GM12878 (cell line): ENCODE measurements around the gene KCNS3. TPM values are rescaled to one million over a fixed set of nuclear protein-coding genes. Genes with fewer than 3 reads are reported as not detected.

Source experiments
- ATAC-seq: fragments of 200-7000 bp; cut with Tn5 transposase; 3 replicates; pipeline ENCODE4 v1.9.1; 2020; ENCODE audit warnings: mild to moderate bottlenecking, moderate library complexity
- BruUV-seq: library from RNA; stranded (reverse); fragments of 400-500 nt; replicated peaks from 2 replicates; lab custom pipeline; 2021; lab: Mats Ljungman, UMichigan
- CTCF ChIA-PET: fragments of 300-600 bp; sonication (Branson Sonifier 250); formaldehyde crosslinking; extraction: SDS; loops from one replicate; lab custom pipeline; 2021; ENCODE audit warnings: inconsistent platforms; lab: Yijun Ruan, JAX
- POLR2A ChIA-PET: fragments of 350-600 bp; formaldehyde crosslinking; extraction: SDS; loops from one replicate; lab custom pipeline; 2021; ENCODE audit warnings: inconsistent platforms; lab: Charles Lee
- RAD21 ChIA-PET: fragments of 300-600 bp; sonication (Branson Sonifier 250); formaldehyde crosslinking; loops from one replicate; lab custom pipeline; 2023; ENCODE audit warnings: antibody characterized with exemption; ENCODE audit not compliant: unreplicated experiment; lab: Charles Lee
- SMC1A ChIA-PET: fragments of 300-600 bp; sonication (Branson Sonifier 250); formaldehyde crosslinking; loops from one replicate; lab custom pipeline; 2023; ENCODE audit not compliant: unreplicated experiment, uncharacterized antibody; lab: Charles Lee
- DNase-seq: peaks from one replicate; pipeline ENCODE4 v3.0.0-alpha.2; 2011; ENCODE audit warnings: low read depth, low spot score
- FAIRE-seq: peaks from 3 replicates; lab custom pipeline; 2011; peaks lifted over from hg19 to GRCh38; lab: Jason Lieb, UNC
- H2AFZ ChIP-seq: 2 replicates; pipeline ENCODE4 v1.6.0; 2011; ENCODE audit warnings: low read depth, low read length, control low read depth; ENCODE audit not compliant: control insufficient read depth
- H3K27ac ChIP-seq: 2 replicates; pipeline ENCODE4 v1.5.1; 2011; ENCODE audit warnings: control low read depth; ENCODE audit not compliant: control insufficient read depth, insufficient read depth
- H3K27me3 ChIP-seq, 2 experiments: replicated peaks in 1 of 2; 2 replicates each; pipeline versions ENCODE4 v1.6.0 to v1.6.1; 2011; ENCODE audit warnings: low read length in 1 of 2; ENCODE audit not compliant: control insufficient read depth in 2 of 2, insufficient read depth in 2 of 2
- H3K36me3 ChIP-seq, 2 experiments: 2 replicates each; pipeline ENCODE4 v1.5.1; 2011; ENCODE audit warnings: low read length in 1 of 2; ENCODE audit not compliant: control insufficient read depth in 2 of 2, insufficient read depth in 2 of 2
- H3K4me1 ChIP-seq: 2 replicates; pipeline ENCODE4 v1.6.1; 2011; ENCODE audit warnings: mild to moderate bottlenecking, low read length, moderate library complexity, mixed read lengths; ENCODE audit not compliant: control insufficient read depth, insufficient read depth
- H3K4me2 ChIP-seq: 2 replicates; pipeline ENCODE4 v1.6.0; 2011; ENCODE audit warnings: control low read depth; ENCODE audit not compliant: control insufficient read depth, insufficient read depth
- H3K4me3 ChIP-seq: fragments of 200-600 bp; sonication (generic); 2 replicates; pipeline ENCODE4 v1.5.1; 2016
- H3K79me2 ChIP-seq: 2 replicates; pipeline ENCODE4 v1.6.0; 2011; ENCODE audit warnings: low read length; ENCODE audit not compliant: control insufficient read depth, insufficient read depth
- H3K9ac ChIP-seq: 2 replicates; pipeline ENCODE4 v1.8.0; 2011; ENCODE audit warnings: low read length, control low read depth, mixed read lengths; ENCODE audit not compliant: control insufficient read depth, insufficient read depth
- H3K9me3 ChIP-seq: replicated peaks from 3 replicates; pipeline ENCODE4 v1.5.1; 2011; ENCODE audit warnings: mild to moderate bottlenecking, low read length; ENCODE audit not compliant: control insufficient read depth, insufficient read depth
- H4K20me1 ChIP-seq: 2 replicates; pipeline ENCODE4 v1.6.0; 2011; ENCODE audit not compliant: control insufficient read depth, insufficient read depth
- BHLHE40 ChIP-seq, 2 experiments: fragments of 450-650 bp in 1 of 2; IDR thresholded peaks; 2 replicates each; pipeline ENCODE4 v1.6.1; 2011 to 2017; ENCODE audit warnings: low read depth in 2 of 2, borderline replicate concordance in 1 of 2, improper control_type of control experiment in 1 of 2, low read length in 1 of 2, mild to moderate bottlenecking in 1 of 2
- BMI1 ChIP-seq: fragments of 450-650 bp; IDR thresholded peaks from 2 replicates; pipeline ENCODE4 v1.6.1; 2016; ENCODE audit warnings: mild to moderate bottlenecking, moderate library complexity, borderline replicate concordance
- FOXM1 ChIP-seq: IDR thresholded peaks from 2 replicates; pipeline ENCODE4 v1.6.1; 2012; ENCODE audit warnings: low read depth, mild to moderate bottlenecking, inconsistent platforms, low read length, moderate library complexity
- HDGF ChIP-seq: fragments of 450-650 bp; IDR thresholded peaks from 2 replicates; pipeline ENCODE4 v1.6.1; 2016; ENCODE audit warnings: antibody characterized with exemption
- IKZF2 ChIP-seq, 2 experiments: fragments of 450-650 bp; IDR thresholded peaks; 2 replicates each; pipeline ENCODE4 v1.6.1; 2017; ENCODE audit warnings: mild to moderate bottlenecking in 2 of 2, moderate library complexity in 2 of 2
- MTA3 ChIP-seq: IDR thresholded peaks from 2 replicates; pipeline ENCODE4 v1.6.1; 2012; ENCODE audit warnings: low read length, inconsistent platforms, borderline replicate concordance
- MYC ChIP-seq: IDR thresholded peaks from 2 replicates; pipeline ENCODE4 v1.6.1; 2011; ENCODE audit warnings: mild to moderate bottlenecking, low read length, moderate library complexity, inconsistent platforms; ENCODE audit not compliant: insufficient read depth, insufficient replicate concordance, insufficient read length, severe bottlenecking
- PAX8 ChIP-seq: fragments of 450-650 bp; IDR thresholded peaks from 2 replicates; pipeline ENCODE4 v1.6.1; 2017; ENCODE audit warnings: mild to moderate bottlenecking, moderate library complexity
- POLR2AphosphoS5 ChIP-seq: IDR thresholded peaks from 2 replicates; pipeline ENCODE4 v1.6.1; 2011; ENCODE audit warnings: mild to moderate bottlenecking, low read length, inconsistent platforms
- RAD21 ChIP-seq: IDR thresholded peaks from 2 replicates; pipeline ENCODE4 v1.6.1; 2011; ENCODE audit warnings: mild to moderate bottlenecking, low read depth, low read length, moderate library complexity; ENCODE audit not compliant: insufficient read depth
- SRF ChIP-seq, 2 experiments: IDR thresholded peaks; 2 replicates each; pipeline ENCODE4 v1.6.1; 2011; ENCODE audit warnings: low read depth in 2 of 2, low read length in 2 of 2, mild to moderate bottlenecking in 1 of 2, moderate library complexity in 1 of 2
- STAT1 ChIP-seq: fragments of 450-650 bp; conservative IDR thresholded peaks from 2 replicates; pipeline ENCODE4 v1.6.1; 2014; ENCODE audit warnings: antibody characterized with exemption, mild to moderate bottlenecking
- SUZ12 ChIP-seq: fragments of 200-600 bp; sonication (generic); IDR thresholded peaks from one replicate; pipeline ENCODE4 v1.6.1; 2018; ENCODE audit warnings: antibody characterized with exemption, mild to moderate bottlenecking; ENCODE audit not compliant: unreplicated experiment
- ZZZ3 ChIP-seq: IDR thresholded peaks from 2 replicates; pipeline ENCODE4 v1.6.1; 2011; ENCODE audit warnings: low read depth; ENCODE audit not compliant: control insufficient read depth, insufficient read length
- WGBS: methylation state at CpG from one replicate; pipeline ENCODE4 v1.1.6; 2016; ENCODE audit warnings: low lambda C conversion rate; ENCODE audit not compliant: insufficient replicate concordance, insufficient coverage; ENCODE audit errors: missing lambda C conversion rate; 5-methylcytosine and 5-hydroxymethylcytosine counted together
- in situ Hi-C: fragments of 300-500 bp; cut with MboI; formaldehyde crosslinking; loops from 9 replicates; pipeline ENCODE4 v1.14.3; 2018; ENCODE audit warnings: mixed read lengths
- intact Hi-C: fragments of 100-400 bp; cut with micrococcal nuclease; formaldehyde crosslinking; loops from one replicate; pipeline ENCODE4 v1.14.2; 2022; ENCODE audit not compliant: unreplicated experiment
- polyA plus RNA-seq, 11 experiments: library from polyadenylated mRNA; depleted of rRNA in 4 of 11; unstranded in 6 of 11; stranded (reverse) in 5 of 11; fragments of >200 nt; fragmentation: Nextera tagmentation in 4 of 11; fragmentation: Illumina TruSeq in 1 of 11; extraction: Ambion mirVana in 4 of 11; extraction: Trizol in 1 of 11; gene quantifications; 1 replicate in 1 of 11; 2 replicates in 10 of 11; pipeline versions ENCODE4 v1.2.1 to v1.2.3, GENCODE V29; 2011 to 2016; ENCODE audit warnings: inconsistent platforms in 2 of 11, missing spikeins in 2 of 11, low read depth in 1 of 11
- total RNA-seq, 4 experiments: library from RNA; depleted of rRNA in 3 of 4; stranded (reverse); fragments of >200 nt in 3 of 4; fragmentation: Illumina TruSeq in 1 of 4; extraction: Trizol in 1 of 4; gene quantifications; 2 replicates each; pipeline versions ENCODE4 v1.2.1 to v1.2.3, GENCODE V29; 2013 to 2021

KCNS3 gene
- total and polyA plus RNA-seq, 10 of the 15 experiments (the other 5 are each of a cell fraction or from before 2014, with no cell fraction given), result not detected

DNA sequence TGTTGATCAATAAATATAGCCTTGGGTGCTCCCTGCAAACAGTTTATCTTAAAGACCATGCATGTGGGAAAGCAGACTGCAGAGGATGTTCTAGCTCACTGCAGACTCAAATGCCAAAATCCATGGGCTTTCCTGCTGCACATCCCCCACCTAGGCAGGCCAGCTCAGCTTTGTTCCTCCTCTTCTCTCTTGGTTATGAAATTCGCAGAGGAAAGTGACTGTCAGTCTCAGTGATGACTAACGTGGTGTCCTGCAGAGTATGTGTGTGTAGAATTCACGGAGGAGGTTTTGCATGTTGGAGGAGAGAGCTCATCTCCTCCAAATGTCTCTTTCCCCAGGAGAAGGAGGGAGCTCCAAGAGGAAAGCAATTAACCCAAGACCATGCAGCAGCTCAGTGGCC lies 21.4 kb upstream of the KCNS3 start:
- in situ Hi-C loops, result no loop called here
- H3K9ac ChIP-seq, result no peak overlapping the region
- FAIRE-seq (no peak), DNase-seq (no peak), ATAC-seq (no peak)
- no peak overlapping the region for H2AFZ ChIP-seq
- TF ChIP-seq MYC, result no peak
- H3K27me3 ChIP-seq, result no peaks in the 10 kb centered on the region; a peak in 1 of 4 replicates
- CTCF ChIA-PET, result interaction anchor here (1.4 to 1.7 kb wide), 2 partner anchors 8 to 293 kb away, joined by 4 to 5 read pairs; no protein-coding TSS in a partner anchor
- RAD21 ChIA-PET, result no interaction called here
- POLR2A ChIA-PET, result no interaction called here
- BruUV-seq, result no TSS peak
- no peak overlapping the region for H3K4me2 ChIP-seq
- no peaks in the 10 kb centered on the region for H4K20me1 ChIP-seq
- H3K36me3 ChIP-seq, result no peaks in the 10 kb centered on the region
- intact Hi-C loops, result loop anchor here (10.0 kb wide), 1 partner anchor 258 kb away; no protein-coding TSS in a partner anchor
- H3K27ac ChIP-seq, result no peak overlapping the region
- no peaks in the 10 kb centered on the region for H3K79me2 ChIP-seq
- H3K9me3 ChIP-seq, result no peaks in the 10 kb centered on the region; the same call in 2 of the 3 replicates
- 14% methylated on average over 3 of the region's 3 CpGs for WGBS
- SMC1A ChIA-PET, result interaction anchor here (0.9 kb wide), 1 partner anchor 148 kb away, joined by 3 read pairs; no protein-coding TSS in a partner anchor
- no peaks in the 10 kb centered on the region for H3K4me1 ChIP-seq
- H3K4me3 ChIP-seq, result no peak overlapping the region

DNA sequence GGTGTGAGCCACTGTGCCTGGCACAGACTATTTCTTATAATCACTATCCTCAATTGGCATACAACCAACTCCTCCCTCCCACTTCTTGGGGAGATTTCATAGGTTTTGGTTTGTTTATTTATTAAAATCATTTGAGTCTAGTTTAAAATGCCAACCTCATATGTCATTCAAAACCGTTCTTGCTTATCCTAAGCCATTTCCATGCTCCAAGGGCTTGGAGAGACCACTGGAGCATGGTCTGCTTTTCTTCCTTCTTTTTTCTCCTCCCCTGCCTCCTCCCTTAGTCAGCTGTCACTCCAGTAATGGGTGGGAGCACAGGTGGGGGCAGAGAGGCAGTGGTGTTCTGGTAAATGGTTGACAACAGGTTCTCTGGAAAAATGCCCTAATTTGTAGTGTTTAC lies 20.4 kb upstream of the KCNS3 start:
- no peak overlapping the region for H2AFZ ChIP-seq
- no peaks in the 10 kb centered on the region for H3K27me3 ChIP-seq
- no peak for TF ChIP-seq SUZ12
- no peak for TF ChIP-seq BMI1
- no peak for TF ChIP-seq POLR2AphosphoS5
- no peak for TF ChIP-seq STAT1
- no peak for TF ChIP-seq PAX8
- no peak for TF ChIP-seq BHLHE40 (IDR thresholded peaks at IDR 0.05; ENCODE audit: borderline replicate concordance in 1 of 2, low read depth in 2 of 2, low read length in 1 of 2)
- TF ChIP-seq IKZF2 (IDR thresholded peaks at IDR 0.05), result no peak
- TF ChIP-seq FOXM1, result no peak
- TF ChIP-seq MTA3, result no peak
- no peak for TF ChIP-seq ZZZ3
- no peak for TF ChIP-seq HDGF
- no peak for TF ChIP-seq SRF (IDR thresholded peaks at IDR 0.05; ENCODE audit: low read depth in 2 of 2, low read length in 2 of 2)
- TF ChIP-seq RAD21, result no peak
- in situ Hi-C loops (no loop called here), intact Hi-C loops (loop anchor here (10.0 kb wide), 1 partner anchor 257 kb away; no protein-coding TSS in a partner anchor)
- no peak overlapping the region for H3K27ac ChIP-seq
- H3K9me3 ChIP-seq, result no peaks in the 10 kb centered on the region; the same call in 2 of the 3 replicates
- POLR2A ChIA-PET, result no interaction called here
- 6% methylated on average over 1 of the region's 1 CpG for WGBS
- BruUV-seq, result no TSS peak
- H3K4me2 ChIP-seq, result no peak overlapping the region
- SMC1A ChIA-PET, result interaction anchor here (1.2 kb wide), 1 partner anchor 13 kb away, joined by 4 read pairs; no protein-coding TSS in a partner anchor
- CTCF ChIA-PET, result interaction anchor here (1.3 kb wide), 1 partner anchor 187 kb away, joined by 5 read pairs; no protein-coding TSS in a partner anchor
- H3K4me1 ChIP-seq, result no peaks in the 10 kb centered on the region
- DNase-seq, result no peak
- no peak overlapping the region for H3K4me3 ChIP-seq
- ATAC-seq, result no peak
- no peak for FAIRE-seq
- H3K9ac ChIP-seq, result no peak overlapping the region
- no peaks in the 10 kb centered on the region for H3K79me2 ChIP-seq
- RAD21 ChIA-PET, result no interaction called here
- H3K36me3 ChIP-seq, result no peaks in the 10 kb centered on the region
- no peaks in the 10 kb centered on the region for H4K20me1 ChIP-seq
